Measurements from ENCODE around the gene DGKB. TPM values are rescaled to one million over a fixed set of nuclear protein-coding genes. Genes with fewer than 3 reads are reported as not detected.

The DGKB gene
- total RNA-seq, 1 donor from 2014 or later: not detected

DNA sequence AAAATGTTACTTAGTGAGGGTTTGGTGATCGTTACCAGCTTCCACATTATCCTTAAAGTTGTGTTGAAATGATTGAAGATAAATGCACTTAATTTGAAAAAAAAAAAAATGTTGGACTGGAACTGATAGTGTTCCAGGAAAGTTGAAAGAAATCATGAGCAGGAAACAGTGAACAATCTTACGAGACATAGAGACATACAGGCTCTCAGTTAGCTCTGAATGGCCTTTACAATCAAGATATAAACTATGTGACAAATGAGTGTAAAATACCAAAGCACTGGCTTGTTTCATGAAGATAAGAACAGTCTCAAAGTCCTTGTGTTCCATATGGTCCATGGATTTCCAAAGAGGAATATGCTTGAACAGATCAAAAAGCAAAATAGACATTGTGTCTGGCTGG, 483.0 kb downstream of the DGKB start:
- DNase-seq: no peak
- intact Hi-C loops (cut with DNase I): no loop called here
- no peaks in the 10 kb centered on the region for H3K4me1 ChIP-seq
- no peak for TF ChIP-seq CTCF (IDR thresholded peaks at IDR 0.05)
- ATAC-seq: no peak
- no peaks in the 10 kb centered on the region for H3K9me3 ChIP-seq
- no peaks in the 10 kb centered on the region for H3K27me3 ChIP-seq
- H3K4me3 ChIP-seq: no peak overlapping the region
- no peaks in the 10 kb centered on the region for H3K36me3 ChIP-seq
- H3K27ac ChIP-seq: no peak overlapping the region

GRCh38 chr7:14418633-14419032, 483.9 kb downstream of the DGKB start:
- no peak for TF ChIP-seq CTCF (IDR thresholded peaks at IDR 0.05)
- Histone ChIP-seq H3K9me3 (no peaks in the 10 kb centered on the region), H3K4me3 (no peak overlapping the region), H3K36me3 (no peaks in the 10 kb centered on the region), H3K27ac (no peak overlapping the region), H3K4me1 (no peaks in the 10 kb centered on the region), H3K27me3 (no peaks in the 10 kb centered on the region)
- ATAC-seq (no peak), DNase-seq (no peak)
- intact Hi-C loops (cut with DNase I): no loop called here

- no peak overlapping the region for H3K27ac ChIP-seq
- peak; percentile 43 for ATAC-seq
Measured at GRCh38 chr7:14414274-14414986, 488.1 kb downstream of the DGKB start.

GRCh38 chr7:14407246-14408015, 495.1 kb downstream of the DGKB start:
- no peak for TF ChIP-seq CTCF (IDR thresholded peaks at IDR 0.05)
- Histone ChIP-seq H3K9me3 (no peaks in the 10 kb centered on the region), H3K36me3 (no peaks in the 10 kb centered on the region), H3K4me1 (no peaks in the 10 kb centered on the region), H3K4me3 (no peak overlapping the region), H3K27me3 (no peaks in the 10 kb centered on the region), H3K27ac (no peak overlapping the region)
- ATAC-seq (no peak), DNase-seq (no peak)
- intact Hi-C loops (cut with DNase I): no loop called here

More at GRCh38 chr7:14414274-14414986, 488.1 kb downstream of the DGKB start:
- Histone ChIP-seq H3K9me3 (no peaks in the 10 kb centered on the region), H3K4me3 (no peak overlapping the region), H3K27me3 (no peaks in the 10 kb centered on the region), H3K4me1 (no peaks in the 10 kb centered on the region), H3K36me3 (no peaks in the 10 kb centered on the region)
- intact Hi-C loops (cut with DNase I): no loop called here
- TF ChIP-seq CTCF (IDR thresholded peaks at IDR 0.05): no peak
- no peak for DNase-seq

DNA sequence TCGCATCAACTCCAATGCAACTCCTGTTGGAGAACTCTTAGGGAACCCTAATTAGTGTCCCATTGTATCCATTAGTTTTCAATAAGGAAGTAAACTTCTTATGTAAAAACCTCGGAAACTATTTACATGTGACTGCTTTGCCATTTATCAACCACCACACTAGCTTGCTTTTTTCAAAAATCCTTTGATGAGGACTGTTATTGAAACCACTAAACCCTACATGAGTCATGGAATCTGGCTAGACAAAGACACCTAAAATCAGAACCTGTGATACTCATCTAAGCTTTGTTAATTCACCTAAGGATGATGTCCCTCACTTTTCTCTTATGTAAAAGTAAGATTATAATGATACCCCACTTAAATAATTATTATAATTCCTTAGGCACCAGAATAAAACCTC, 499.0 kb downstream of the DGKB start:
- H3K4me1 ChIP-seq: no peaks in the 10 kb centered on the region
- intact Hi-C loops (cut with DNase I): no loop called here
- H3K9me3 ChIP-seq: no peaks in the 10 kb centered on the region
- TF ChIP-seq CTCF (IDR thresholded peaks at IDR 0.05): no peak
- H3K4me3 ChIP-seq: no peak overlapping the region
- no peak overlapping the region for H3K27ac ChIP-seq
- H3K36me3 ChIP-seq: no peaks in the 10 kb centered on the region
- no peaks in the 10 kb centered on the region for H3K27me3 ChIP-seq
- DNase-seq: no peak
- ATAC-seq: no peak

Measured in upper lobe of right lung (tissue), 1 donor.